HS-5 (cell line): ENCODE measurements around the gene BPHL.
"Not testable (repeated sequence)": the region's sequence is repeated elsewhere in the genome, so short reads cannot be mapped to it uniquely, and the experiment has no call there.

Experiments used
- DNase-seq: peaks from one replicate; pipeline ENCODE4 v3.0.0-alpha.2; 2012; ENCODE audit warnings: low read depth

Gene BPHL

GRCh38 chr6:3156184-3157130, 37.9 kb downstream of the BPHL start:
- DNase-seq: not testable (repeated sequence)

GRCh38 chr6:3157131-3157933, 38.8 kb downstream of the BPHL start, which contains the start of gene TUBB2A:
Gene TUBB2A, minus strand, starts transcription at chr6:3157544. Its CDS starts 81 bp downstream, at chr6:3157463.
- no peak for DNase-seq

- DNase-seq: no peak
Measured at GRCh38 chr6:3159805-3160781, 41.6 kb downstream of the BPHL start.

- DNase-seq: no peak
Measured at GRCh38 chr6:3162067-3162497, 43.6 kb downstream of the BPHL start.

- DNase-seq: no peak
Measured at GRCh38 chr6:3162565-3163247, 44.2 kb downstream of the BPHL start.

GRCh38 chr6:3163248-3163594, 44.7 kb downstream of the BPHL start:
- no peak for DNase-seq

- DNase-seq: no peak
Measured at GRCh38 chr6:3164388-3164787, 45.9 kb downstream of the BPHL start.

- DNase-seq: no peak
Measured at GRCh38 chr6:3165631-3166534, 47.4 kb downstream of the BPHL start.

- DNase-seq: not testable (repeated sequence)
Measured at GRCh38 chr6:3166535-3167225, 48.2 kb downstream of the BPHL start.

GRCh38 chr6:3168046-3168445, 49.5 kb downstream of the BPHL start:
- not testable (repeated sequence) for DNase-seq

- DNase-seq: not testable (repeated sequence)
Measured at GRCh38 chr6:3170676-3171075, 52.2 kb downstream of the BPHL start.

GRCh38 chr6:3171313-3172175, 53.0 kb downstream of the BPHL start:
- DNase-seq: not testable (repeated sequence)

GRCh38 chr6:3172789-3173188, 54.3 kb downstream of the BPHL start:
- DNase-seq: not testable (repeated sequence)

- not testable (repeated sequence) for DNase-seq
Measured at GRCh38 chr6:3173636-3174089, 55.2 kb downstream of the BPHL start.

GRCh38 chr6:3175715-3176402, 57.3 kb downstream of the BPHL start:
- no peak for DNase-seq

- DNase-seq: peak; percentile 74
Measured at GRCh38 chr6:3176562-3177355, 58.2 kb downstream of the BPHL start.

- not testable (repeated sequence) for DNase-seq
Measured at GRCh38 chr6:3178666-3179065, 60.2 kb downstream of the BPHL start.
